GM10847 (cell line): ENCODE data around the gene RNF123.

Source experiments
- POLR2A ChIP-seq: IDR thresholded peaks from 2 replicates; pipeline ENCODE4 v1.6.1; 2011; ENCODE audit not compliant: insufficient read length; ENCODE audit errors: extremely low read depth

Gene RNF123

DNA sequence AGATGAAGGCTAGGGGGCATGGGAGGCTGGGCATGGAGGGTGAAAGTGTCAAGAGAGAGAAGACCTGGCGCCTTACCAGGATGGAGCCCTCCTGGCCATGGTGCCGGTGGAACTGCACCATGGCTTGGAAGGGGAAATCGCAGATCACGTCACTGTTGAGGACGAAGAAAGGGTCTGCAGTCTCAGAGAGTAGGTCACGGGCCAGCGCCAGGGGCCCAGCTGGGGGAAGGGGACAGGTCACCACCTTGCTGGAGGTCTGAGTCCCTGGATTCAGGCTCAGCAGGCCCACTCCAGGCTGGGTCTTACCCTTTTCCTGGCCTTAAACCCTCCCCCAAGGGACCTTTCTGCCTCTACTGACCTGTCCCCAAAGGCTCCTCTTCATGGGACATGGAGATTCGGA, 33.5 kb downstream of the RNF123 start:
- TF ChIP-seq POLR2A, result no peak

DNA sequence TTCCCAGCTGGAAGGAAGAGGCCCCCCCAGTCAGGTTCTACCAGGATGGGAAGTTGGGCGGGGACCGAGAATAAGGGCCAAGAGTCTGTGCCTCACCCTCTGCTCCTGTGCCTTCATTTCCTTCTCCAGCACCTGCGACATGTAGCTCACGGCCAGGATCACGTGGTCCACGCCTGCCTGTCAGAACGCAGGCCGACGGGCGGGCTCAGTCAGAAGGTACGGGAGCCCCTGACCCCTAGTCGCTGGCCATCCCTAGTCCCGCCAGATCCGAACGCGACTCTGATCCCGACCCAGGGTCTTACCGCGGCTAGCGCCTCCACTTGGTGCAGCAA, 33.9 kb downstream of the RNF123 start:
- no peak for TF ChIP-seq POLR2A

GRCh38 chr3:49723628-49724551, 34.5 kb downstream of the RNF123 start, which contains the start of gene GMPPB:
Gene GMPPB, minus strand, starts transcription at chr3:49723951. Its CDS starts 225 bp downstream, at chr3:49723726.
- peak; percentile 65 for TF ChIP-seq POLR2A

GRCh38 chr3:49724586-49724985, 35.2 kb downstream of the RNF123 start:
- TF ChIP-seq POLR2A, result no peak

- TF ChIP-seq POLR2A, result no peak
These were observed 36.7 kb downstream of the RNF123 start for GRCh38 chr3:49725906-49726681.

- TF ChIP-seq POLR2A, result no peak
These were observed 38.0 kb downstream of the RNF123 start for GRCh38 chr3:49727154-49727923.

DNA sequence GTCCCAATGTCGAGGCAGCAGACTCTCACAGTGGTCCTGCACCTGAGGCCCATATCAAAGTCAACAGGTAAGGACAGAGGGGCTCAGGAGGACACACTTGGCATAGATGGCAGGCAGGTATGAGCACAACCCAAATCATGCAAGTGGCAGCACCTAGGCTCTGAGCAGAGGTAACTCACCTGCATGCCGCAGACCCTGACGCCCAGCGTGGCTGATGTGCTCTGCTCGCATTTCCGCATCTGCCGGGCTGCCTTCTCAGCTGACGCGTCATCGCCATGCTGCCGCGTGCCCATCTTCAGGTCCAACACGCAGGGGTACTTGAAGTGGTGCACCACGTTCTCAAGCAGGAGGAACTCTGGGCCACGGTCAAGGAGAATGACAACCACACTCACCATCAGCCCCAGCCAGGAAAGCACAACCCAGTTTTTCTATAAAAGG, 38.6 kb downstream of the RNF123 start:
- TF ChIP-seq POLR2A, result no peak

GRCh38 chr3:49729966-49730609, 40.7 kb downstream of the RNF123 start:
- TF ChIP-seq POLR2A, result no peak

- no peak for TF ChIP-seq POLR2A
These were observed 43.2 kb downstream of the RNF123 start for GRCh38 chr3:49732597-49732996.

DNA sequence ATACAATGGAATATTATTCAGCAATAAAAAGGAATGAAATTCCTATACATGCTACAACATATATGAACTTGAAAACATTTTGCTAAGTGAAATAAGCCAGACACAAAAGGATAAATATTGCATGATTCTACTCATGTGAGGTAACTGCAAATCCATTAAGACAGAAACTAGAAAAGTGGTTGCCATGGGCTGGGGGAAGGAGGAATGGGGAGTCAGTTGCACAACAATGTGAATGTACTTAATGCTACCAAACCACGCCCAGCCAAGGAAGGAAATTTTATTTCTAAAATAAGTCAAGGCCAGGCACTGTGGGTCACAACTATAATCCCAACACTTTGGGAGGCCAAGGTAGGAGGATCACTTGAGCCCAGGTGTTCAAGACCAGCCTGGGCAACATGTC, 44.2 kb downstream of the RNF123 start:
- TF ChIP-seq POLR2A, result no peak

GRCh38 chr3:49734752-49735151, 45.4 kb downstream of the RNF123 start:
- TF ChIP-seq POLR2A, result no peak

- no peak for TF ChIP-seq POLR2A
These were observed 48.8 kb downstream of the RNF123 start for GRCh38 chr3:49738067-49738713.

DNA sequence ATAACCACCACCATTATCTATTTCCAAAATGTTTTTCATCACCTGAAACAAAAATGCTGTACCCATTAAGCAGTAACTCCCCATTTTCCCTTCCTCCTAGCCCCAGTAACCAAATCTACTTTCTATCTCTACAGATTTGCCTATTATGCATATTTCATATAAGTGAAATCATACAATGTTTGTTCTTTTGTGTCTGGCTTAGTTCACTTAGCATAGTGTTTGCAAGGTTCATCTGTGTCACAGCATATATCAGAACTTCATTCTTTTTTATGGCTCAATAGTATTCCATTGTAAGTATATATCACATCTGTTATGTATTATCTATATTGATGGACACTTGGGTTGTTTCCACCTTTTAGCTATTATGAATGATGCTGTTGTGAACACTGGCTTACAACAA, 51.1 kb downstream of the RNF123 start:
- TF ChIP-seq POLR2A, result no peak

DNA sequence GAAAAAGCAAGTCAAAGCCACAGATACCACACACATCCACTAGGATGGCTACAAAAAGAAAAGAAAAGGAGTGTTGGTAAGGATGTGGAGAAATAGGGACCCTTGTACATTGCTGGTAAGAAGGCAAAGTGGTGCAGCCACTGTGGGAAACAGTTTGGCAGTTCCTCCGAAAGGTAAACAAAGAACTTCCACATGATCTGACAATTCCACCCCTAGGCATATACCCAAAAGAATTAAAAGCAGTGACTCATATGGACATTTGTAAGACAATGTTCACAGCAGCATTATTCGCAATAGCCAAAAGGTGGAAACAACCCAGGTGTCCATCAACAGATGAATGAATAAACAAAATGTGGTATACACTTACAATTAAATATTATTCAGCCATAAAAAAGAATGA, 56.6 kb downstream of the RNF123 start:
- no peak for TF ChIP-seq POLR2A
